Activated CD8-positive, alpha-beta memory T cell treated with anti-CD3 and anti-CD28 coated beads, Interleukin-2, amount 50 U/mL, for 48 hours (primary cell): ENCODE measurements around the gene ZFPM1.
A peak's percentile ranks its signal among the peaks of the same experiment; 100 is the strongest.
"Not testable (repeated sequence)": the region's sequence is repeated elsewhere in the genome, so short reads cannot be mapped to it uniquely, and the experiment has no call there.

Experiments used
- DNase-seq: peaks from one replicate; pipeline ENCODE4 v3.0.0-alpha.2; 2020

ZFPM1 gene

DNA sequence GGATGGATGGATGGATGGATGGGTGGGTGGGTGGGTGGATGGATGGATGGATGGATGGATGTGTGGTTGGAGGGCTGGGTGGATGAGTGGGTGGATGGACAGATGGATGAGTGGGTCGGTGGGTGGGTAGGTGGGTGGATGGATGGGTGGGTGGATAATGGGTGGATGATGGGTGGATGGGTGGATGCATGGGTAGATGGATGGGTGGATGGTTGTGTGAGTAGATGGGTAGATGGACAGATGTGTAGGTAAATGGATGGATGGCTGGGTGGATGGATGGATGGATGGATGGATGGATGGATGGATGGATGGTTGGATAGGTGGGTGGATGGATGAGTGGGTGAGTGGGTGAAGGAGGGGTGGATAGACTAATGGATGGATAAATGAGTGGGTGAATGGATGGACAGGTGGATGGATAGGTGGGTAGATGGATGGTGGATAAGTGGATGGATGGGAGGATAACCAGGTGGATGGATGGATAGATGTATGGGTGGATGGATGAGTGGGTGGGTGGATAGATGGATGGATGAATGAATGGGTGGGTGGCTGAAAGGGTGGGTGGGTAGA is 64.2 kb downstream of the ZFPM1 start:
- DNase-seq = not testable (repeated sequence)

GRCh38 chr16:88518411-88519111 is 65.5 kb downstream of the ZFPM1 start:
- DNase-seq = not testable (repeated sequence)

GRCh38 chr16:88519240-88519639 is 66.2 kb downstream of the ZFPM1 start:
- DNase-seq = no peak

DNA sequence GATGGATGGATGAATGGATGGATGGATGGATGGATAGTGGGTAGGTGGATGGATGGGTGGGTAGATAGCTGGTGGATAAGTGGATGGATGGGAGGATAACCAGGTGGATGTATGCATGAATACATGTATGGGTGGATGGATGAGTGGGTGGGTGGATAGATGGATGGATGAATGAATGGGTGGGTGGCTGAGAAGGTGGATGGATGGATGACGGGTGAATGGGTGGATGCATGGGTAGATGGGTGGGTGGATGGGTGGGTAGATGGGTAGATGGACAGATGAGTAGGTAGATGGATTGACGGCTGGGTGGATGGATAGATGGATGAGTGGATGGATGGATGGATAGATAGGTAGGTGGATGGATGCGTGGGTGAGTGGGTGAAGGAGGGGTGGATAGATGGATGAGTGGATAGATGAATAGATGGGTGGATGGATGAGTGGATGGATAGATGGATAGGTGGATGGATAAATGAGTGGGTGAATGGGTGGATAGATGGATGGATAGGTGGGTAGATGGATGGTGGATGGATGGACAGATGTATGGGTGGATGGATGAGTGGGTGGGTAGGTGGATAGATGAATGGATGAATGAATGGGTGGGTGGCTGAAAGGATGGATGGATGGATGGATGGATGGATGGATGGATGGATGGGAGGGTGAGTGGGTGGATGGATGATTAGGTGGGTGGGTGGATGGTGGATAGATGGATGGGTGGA is 67.0 kb downstream of the ZFPM1 start:
- DNase-seq = no peak

DNA sequence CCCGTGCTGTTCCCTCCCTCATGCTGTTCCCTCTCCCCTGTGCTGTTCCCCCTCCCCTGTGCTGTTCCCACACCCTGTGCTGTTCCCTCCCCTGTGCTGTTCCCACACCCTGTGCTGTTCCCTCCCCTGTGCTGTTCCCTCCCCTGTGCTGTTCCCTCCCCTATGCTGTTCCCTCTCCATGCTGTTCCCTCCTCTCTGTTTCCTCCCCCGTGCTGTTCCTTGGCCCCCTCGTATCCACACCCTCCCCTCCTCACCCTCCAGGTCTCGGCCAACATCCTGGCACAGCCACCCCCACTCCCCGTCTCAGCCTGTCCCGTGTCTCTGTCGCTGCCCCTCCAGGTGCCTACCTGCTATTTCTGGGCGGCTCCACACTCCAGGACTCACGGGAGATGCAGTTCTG is 68.6 kb downstream of the ZFPM1 start:
- DNase-seq = no peak

DNA sequence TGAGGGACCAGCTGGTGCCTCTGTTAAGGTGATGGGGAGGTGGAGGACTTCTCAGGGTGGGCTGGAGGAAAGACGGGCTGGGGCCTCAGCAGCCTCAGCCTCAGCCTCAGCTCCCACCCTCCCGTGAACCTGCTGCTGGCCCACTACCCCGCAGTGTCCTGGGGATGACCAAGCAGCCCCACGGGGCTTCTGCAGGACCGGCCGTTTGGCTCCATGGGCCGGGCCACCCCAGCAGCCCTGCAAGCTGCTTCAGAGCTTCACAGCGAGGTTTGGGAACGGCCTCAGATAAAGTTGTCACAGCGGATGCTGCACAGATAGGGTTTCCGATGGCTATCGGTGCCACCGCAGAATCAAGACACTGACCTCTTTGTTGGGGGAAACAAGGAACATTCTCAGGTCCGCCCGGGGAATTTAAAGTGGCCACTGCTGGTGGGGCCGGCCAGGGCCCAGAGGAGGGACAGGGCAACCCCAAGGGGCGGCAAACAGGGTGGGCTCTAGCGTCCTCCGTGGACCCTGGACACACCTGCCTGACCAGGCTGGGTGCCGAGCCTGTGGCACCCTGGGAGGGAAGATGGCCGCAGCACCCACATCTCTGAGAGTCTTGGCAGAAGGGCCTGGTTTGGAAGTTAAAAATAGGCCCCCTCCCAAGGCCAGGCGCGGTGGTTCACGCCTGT is 69.3 kb downstream of the ZFPM1 start:
- no peak for DNase-seq

GRCh38 chr16:88523309-88524161 is 70.5 kb downstream of the ZFPM1 start:
- DNase-seq = no peak

- DNase-seq = no peak
These were observed 71.3 kb downstream of the ZFPM1 start for GRCh38 chr16:88524274-88524972.

DNA sequence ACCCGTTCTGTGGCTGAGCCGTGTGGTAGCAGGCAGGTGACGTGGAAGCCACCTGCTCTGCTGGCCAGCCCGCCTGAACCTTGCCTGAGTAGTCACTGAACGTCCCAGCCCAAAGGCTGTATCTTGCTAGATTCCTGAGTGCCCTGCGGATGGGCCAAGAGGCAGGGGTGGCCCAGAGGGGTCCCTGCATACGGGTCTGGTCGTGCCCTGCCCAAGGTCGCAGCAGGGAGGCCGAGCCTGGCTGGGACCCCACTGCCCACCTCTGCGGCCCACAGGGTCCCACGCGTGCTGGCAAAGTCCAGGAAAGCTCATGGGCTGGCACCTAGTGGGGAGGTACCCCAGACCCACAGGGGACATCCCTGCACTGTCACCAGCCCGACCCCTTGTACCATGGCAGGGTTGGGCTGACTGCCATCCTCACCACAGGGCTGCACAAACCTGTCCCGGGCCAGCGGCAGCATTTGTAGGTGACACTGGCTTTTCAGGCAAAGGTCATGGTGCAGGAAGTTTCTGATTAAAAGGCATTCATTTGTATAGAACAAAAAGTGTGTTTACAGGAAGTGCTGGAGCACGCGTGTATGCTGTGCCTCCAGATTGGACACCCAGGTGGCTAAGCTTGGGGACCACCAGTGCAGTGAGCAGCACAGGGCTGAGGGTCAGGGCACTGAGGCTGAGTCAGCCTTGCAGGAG is 72.0 kb downstream of the ZFPM1 start:
- DNase-seq = no peak

- no peak for DNase-seq
These were observed 72.5 kb downstream of the ZFPM1 start for GRCh38 chr16:88525663-88525990.

GRCh38 chr16:88526008-88526905 is 73.2 kb downstream of the ZFPM1 start:
- no peak for DNase-seq

DNA sequence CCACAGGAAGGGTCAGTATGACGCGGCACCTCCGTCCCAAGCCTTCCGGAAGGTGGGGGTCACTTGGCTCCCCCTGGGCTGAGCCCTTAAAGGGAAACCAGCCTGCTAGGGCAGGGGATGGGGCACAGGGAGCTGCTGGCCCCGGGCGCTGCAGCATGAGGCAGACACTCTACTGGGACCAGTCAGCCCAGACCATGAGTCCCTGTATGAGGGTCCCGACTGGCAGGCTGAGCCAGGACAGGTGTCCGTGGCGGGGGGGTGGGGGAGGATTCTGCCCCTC is 73.8 kb downstream of the ZFPM1 start:
- DNase-seq = no peak

DNA sequence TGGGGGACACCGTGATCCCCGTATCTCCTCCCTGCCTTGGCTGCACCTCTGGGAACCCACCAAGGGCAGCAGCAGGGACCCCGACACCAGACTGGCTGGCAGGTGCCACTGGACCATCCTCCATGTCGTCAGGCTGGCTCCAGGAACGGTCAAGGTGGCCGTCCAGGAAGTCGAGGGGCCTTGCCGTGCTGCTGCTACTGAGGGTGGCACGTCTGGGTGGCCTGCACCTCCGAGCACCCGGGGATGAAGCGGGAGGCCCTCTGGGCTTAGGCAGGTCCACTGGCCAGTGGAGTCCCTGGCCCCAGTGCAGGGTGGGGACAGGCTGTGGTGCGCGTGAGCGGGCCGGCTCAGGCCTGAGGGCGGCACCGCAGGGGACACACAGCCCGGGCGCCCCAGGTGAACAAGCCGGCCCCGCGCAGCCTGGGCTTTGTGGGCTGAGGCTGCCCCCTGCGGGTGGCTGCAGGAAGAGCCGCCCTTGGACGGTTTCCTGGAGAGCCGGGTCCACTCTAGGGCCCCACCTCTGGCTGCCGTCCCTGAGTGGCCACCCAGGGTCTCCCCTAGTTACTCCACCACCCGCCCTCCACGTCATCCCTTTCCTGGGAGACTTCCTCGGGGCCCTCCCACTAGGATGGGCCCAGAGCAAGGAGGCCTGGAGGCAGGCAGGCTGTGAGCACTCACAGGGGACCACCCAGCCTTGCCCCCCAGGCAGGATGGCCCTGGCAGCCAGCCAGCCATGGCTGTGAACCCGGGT is 74.3 kb downstream of the ZFPM1 start:
- DNase-seq = peak; percentile 84

DNA sequence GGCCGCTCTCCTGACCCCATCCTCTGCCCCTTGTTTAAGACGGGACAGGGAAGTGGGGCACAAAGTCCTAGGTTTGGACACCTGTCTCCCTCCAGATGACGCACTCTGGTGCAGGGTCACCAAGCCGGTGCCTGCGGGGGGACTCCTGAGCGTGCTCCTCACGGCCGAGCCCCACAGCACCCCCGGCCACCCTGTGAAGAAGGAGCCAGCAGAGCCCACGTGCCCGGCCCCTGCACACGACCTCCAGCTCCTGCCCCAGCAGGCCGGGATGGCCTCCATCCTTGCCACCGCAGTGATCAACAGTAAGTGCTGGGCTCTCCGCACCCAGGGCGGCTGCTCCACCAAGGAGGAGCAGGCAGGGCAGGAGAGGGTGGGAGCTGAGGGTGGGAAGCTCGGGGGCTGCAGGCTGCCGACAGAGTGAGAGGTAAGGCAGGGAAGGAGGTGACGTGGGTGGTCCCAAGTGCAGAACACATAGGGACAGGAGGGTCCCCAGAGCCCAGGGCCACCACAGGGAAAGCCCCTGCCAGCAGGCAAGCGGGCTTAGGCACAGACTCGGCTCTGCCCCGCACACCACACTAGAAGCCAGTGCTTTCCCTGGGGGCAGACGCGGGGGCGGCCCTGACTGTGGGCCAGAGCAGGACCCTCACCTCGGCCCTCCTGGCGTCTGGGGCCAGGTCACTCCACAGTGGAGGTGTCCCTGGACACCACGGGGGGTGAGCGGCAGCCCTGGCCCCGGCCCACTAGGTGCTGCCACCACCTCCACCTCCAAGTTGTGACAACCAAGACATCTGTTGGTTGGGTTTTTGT is 75.1 kb downstream of the ZFPM1 start:
- no peak for DNase-seq

GRCh38 chr16:88528902-88529318 is 75.8 kb downstream of the ZFPM1 start:
- DNase-seq = no peak

DNA sequence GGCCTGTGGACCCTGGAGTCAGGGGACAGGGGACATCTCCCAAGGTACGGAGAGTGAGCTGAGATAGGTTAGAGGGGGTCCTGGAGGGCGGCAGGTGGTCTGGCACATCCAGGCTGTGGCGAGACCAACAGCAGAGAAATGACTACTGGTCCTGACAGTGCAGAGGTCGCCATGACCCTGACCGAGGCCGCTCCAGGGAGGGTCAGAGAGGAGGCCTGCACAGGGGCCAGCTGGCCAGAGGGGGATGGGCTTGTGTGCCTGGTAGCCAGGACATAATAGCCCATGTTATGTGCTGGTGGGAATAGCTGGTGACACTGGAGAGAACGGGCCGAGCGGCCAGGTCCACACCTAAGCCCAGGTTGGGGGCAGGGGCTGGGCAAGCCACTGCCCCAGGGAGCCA is 76.5 kb downstream of the ZFPM1 start:
- no peak for DNase-seq

- no peak for DNase-seq
These were observed 77.2 kb downstream of the ZFPM1 start for GRCh38 chr16:88530051-88530857.

DNA sequence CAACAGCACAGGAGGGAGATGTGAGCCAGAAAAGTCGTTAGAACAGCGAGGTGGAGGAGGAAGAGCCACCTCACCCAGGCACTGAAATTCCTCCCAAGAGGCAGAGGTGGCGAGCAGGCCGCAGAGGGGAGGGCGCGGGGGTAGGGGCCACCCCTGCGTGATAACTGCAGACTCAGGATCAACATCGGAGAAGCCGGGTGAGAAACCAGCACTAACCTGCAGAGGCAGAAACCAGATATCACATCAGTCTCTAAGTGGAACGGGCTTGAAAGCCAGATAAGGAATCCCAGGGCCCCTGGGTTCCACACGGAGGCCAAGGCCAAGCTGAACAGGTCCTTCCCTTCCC is 77.8 kb downstream of the ZFPM1 start:
- DNase-seq = no peak
